ENCODE data around the gene WDR45B. TPM values are rescaled to one million over a fixed set of nuclear protein-coding genes. Genes with fewer than 3 reads are reported as not detected.

WDR45B gene
- polyA plus RNA-seq, 1 of the 3 experiments (the other 2 are of a cell fraction): 171 TPM

DNA sequence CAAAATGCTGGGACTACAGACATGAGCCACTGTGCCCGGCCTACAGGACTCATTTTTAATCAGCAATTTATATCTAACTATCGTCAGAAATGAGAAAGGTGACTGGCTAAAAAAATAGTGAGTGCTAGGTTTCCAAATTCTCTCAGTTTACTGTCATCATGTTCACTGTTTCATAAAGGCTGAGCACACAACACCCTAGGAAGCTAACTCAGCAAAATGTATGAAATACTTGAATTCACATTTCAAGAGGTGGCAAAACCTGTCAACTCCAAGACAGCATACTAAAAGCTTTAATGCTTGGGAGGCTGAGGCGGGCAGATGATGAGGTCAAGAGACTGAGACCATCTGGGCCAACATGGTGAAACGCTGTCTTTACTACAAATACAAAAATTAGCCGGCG lies 16.7 kb downstream of the WDR45B start:
- no peaks in the 10 kb centered on the region for H3K9me2 ChIP-seq
- WGBS (ENCODE audit: low lambda C conversion rate): 67% methylated on average over 6 of the region's 6 CpGs
- H3K4me3 ChIP-seq (ENCODE audit: low read depth in 2 of 2, low read length in 1 of 2): no peak overlapping the region
- H3K9ac ChIP-seq: no peak overlapping the region
- TF ChIP-seq, protein P1, sequence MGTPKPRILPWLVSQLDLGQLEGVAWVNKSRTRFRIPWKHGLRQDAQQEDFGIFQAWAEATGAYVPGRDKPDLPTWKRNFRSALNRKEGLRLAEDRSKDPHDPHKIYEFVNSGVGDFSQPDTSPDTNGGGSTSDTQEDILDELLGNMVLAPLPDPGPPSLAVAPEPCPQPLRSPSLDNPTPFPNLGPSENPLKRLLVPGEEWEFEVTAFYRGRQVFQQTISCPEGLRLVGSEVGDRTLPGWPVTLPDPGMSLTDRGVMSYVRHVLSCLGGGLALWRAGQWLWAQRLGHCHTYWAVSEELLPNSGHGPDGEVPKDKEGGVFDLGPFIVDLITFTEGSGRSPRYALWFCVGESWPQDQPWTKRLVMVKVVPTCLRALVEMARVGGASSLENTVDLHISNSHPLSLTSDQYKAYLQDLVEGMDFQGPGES (IDR thresholded peaks at IDR 0.05; ENCODE audit: low read depth, low read length): no peak
- no peak for TF ChIP-seq USF1 (IDR thresholded peaks at IDR 0.05; ENCODE audit: borderline replicate concordance, low read depth)
- TF ChIP-seq TAF1 (IDR thresholded peaks at IDR 0.05; ENCODE audit: borderline replicate concordance, low read depth, low read length): no peak
- TF ChIP-seq CTCF (IDR thresholded peaks at IDR 0.05): no peak
- TF ChIP-seq YY1 (IDR thresholded peaks at IDR 0.05; ENCODE audit: low read depth): no peak
- no peak for TF ChIP-seq SIN3A (IDR thresholded peaks at IDR 0.05; ENCODE audit: borderline replicate concordance, low read depth, low read length)
- TF ChIP-seq RFX5 (IDR thresholded peaks at IDR 0.05; ENCODE audit: low read length): no peak
- no peak for TF ChIP-seq FOXJ3 (CRISPR knock-in tag; IDR thresholded peaks at IDR 0.05)
- TF ChIP-seq REST (IDR thresholded peaks at IDR 0.05; ENCODE audit: low read depth, low read length): no peak
- TF ChIP-seq EZH2phosphoT487 (IDR thresholded peaks at IDR 0.05; ENCODE audit: borderline replicate concordance, low read depth): no peak
- TF ChIP-seq FOSL2 (IDR thresholded peaks at IDR 0.05; ENCODE audit: borderline replicate concordance, low read depth): no peak
- no peak for TF ChIP-seq ELF1 (IDR thresholded peaks at IDR 0.05)
- TF ChIP-seq, protein P2, sequence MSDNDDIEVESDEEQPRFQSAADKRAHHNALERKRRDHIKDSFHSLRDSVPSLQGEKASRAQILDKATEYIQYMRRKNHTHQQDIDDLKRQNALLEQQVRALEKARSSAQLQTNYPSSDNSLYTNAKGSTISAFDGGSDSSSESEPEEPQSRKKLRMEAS (IDR thresholded peaks at IDR 0.05; ENCODE audit: low read depth): no peak
- no peaks in the 10 kb centered on the region for H3F3A ChIP-seq (replicated peaks; ENCODE audit: insufficient read depth)
- DNase-seq: no peak
- no peaks in the 10 kb centered on the region for H3K27me3 ChIP-seq (ENCODE audit: insufficient read depth)
- no peak overlapping the region for H3K27ac ChIP-seq (ENCODE audit: low read depth in 2 of 2, low read length in 1 of 2)
- H4K20me1 ChIP-seq (ENCODE audit: insufficient read depth): peaks cover 51% of the 10 kb centered on the region
- ChIA-PET CTCF (interaction anchor here (0.6 to 1.5 kb wide), 4 partner anchors 9 to 602 kb away, joined by 3 to 6 read pairs (median 3); no protein-coding TSS in a partner anchor), POLR2A (no interaction called here)
- no peaks in the 10 kb centered on the region for H3K9me3 ChIP-seq
- H3K36me3 ChIP-seq (replicated peaks in 1 of 2; ENCODE audit: control insufficient read depth in 1 of 2, insufficient read depth in 2 of 2, low read length in 1 of 2): peaks cover 34 to 55% of the 10 kb centered on the region in 2 experiments
- H3K4me1 ChIP-seq (ENCODE audit: control insufficient read depth in 1 of 2, insufficient read depth in 2 of 2, low read depth in 1 of 2, low read length in 1 of 2): no peaks in the 10 kb centered on the region
- H2AFZ ChIP-seq (ENCODE audit: low read depth): no peak overlapping the region
- H3K79me2 ChIP-seq (ENCODE audit: insufficient read depth): peaks cover 91% of the 10 kb centered on the region
- H3K4me2 ChIP-seq: no peak overlapping the region

Measured in SK-N-SH (cell line).